Keratinocyte (primary cell): ENCODE measurements around the gene PRXL2A. TPM values are rescaled to one million over a fixed set of nuclear protein-coding genes. Genes with fewer than 3 reads are reported as not detected.

Source experiments
- DNase-seq: peaks from one replicate; pipeline ENCODE4 v3.0.0-alpha.2; 2011; ENCODE audit warnings: low read depth, missing footprints, low spot score
- FAIRE-seq: peaks from 2 replicates; lab custom pipeline; 2011; peaks lifted over from hg19 to GRCh38; lab: Jason Lieb, UNC
- H2AFZ ChIP-seq: 2 replicates; pipeline ENCODE4 v1.6.0; 2012; ENCODE audit warnings: low read length, control low read depth, inconsistent platforms; ENCODE audit not compliant: control insufficient read depth
- H3K27ac ChIP-seq: 2 replicates; pipeline ENCODE4 v1.5.1; 2011; ENCODE audit warnings: low read length; ENCODE audit not compliant: control insufficient read depth, insufficient read depth
- H3K27me3 ChIP-seq: 3 replicates; pipeline ENCODE4 v1.6.0; 2011; ENCODE audit warnings: low read length; ENCODE audit not compliant: control insufficient read depth, insufficient read depth; ENCODE audit errors: extremely low read depth
- H3K36me3 ChIP-seq, 2 experiments: 2 replicates in 1 of 2; 3 replicates in 1 of 2; pipeline ENCODE4 v1.5.1; 2011; ENCODE audit warnings: low read length in 2 of 2, mild to moderate bottlenecking in 1 of 2; ENCODE audit not compliant: control insufficient read depth in 2 of 2, insufficient read depth in 2 of 2; ENCODE audit errors: extremely low read depth in 1 of 2
- H3K4me1 ChIP-seq: 3 replicates; pipeline ENCODE4 v1.5.1; 2011; ENCODE audit warnings: low read length; ENCODE audit not compliant: control insufficient read depth, insufficient read depth; ENCODE audit errors: extremely low read depth
- H3K4me2 ChIP-seq: 3 replicates; pipeline ENCODE4 v1.6.0; 2011; ENCODE audit warnings: low read depth, low read length; ENCODE audit not compliant: control insufficient read depth, insufficient read depth; ENCODE audit errors: extremely low read depth
- H3K4me3 ChIP-seq, 3 experiments: fragments of 200-600 bp in 1 of 3; sonication (generic) in 1 of 3; 2 replicates in 2 of 3; 3 replicates in 1 of 3; pipeline ENCODE4 v1.5.1; 2011 to 2016; ENCODE audit warnings: low read length in 3 of 3, mild to moderate bottlenecking in 3 of 3, control low read depth in 2 of 3, inconsistent platforms in 1 of 3, low read depth in 1 of 3, mixed read lengths in 1 of 3, mixed run types in 1 of 3, moderate library complexity in 1 of 3; ENCODE audit not compliant: control insufficient read depth in 2 of 3, insufficient read depth in 2 of 3; ENCODE audit errors: extremely low read depth in 1 of 3
- H3K79me2 ChIP-seq: 2 replicates; pipeline ENCODE4 v1.6.0; 2012; ENCODE audit warnings: low read length; ENCODE audit not compliant: control insufficient read depth, insufficient read depth
- H3K9ac ChIP-seq: 3 replicates; pipeline ENCODE4 v1.6.0; 2011; ENCODE audit warnings: low read length; ENCODE audit not compliant: control insufficient read depth, insufficient read depth; ENCODE audit errors: extremely low read depth
- H3K9me1 ChIP-seq: 3 replicates; pipeline ENCODE4 v1.6.0; 2011; ENCODE audit warnings: low read length; ENCODE audit not compliant: control insufficient read depth, insufficient read depth; ENCODE audit errors: extremely low read depth
- H3K9me3 ChIP-seq: 2 replicates; pipeline ENCODE4 v1.5.1; 2012; ENCODE audit warnings: low read depth, low read length; ENCODE audit not compliant: control insufficient read depth
- H4K20me1 ChIP-seq: 3 replicates; pipeline ENCODE4 v1.6.0; 2011; ENCODE audit warnings: low read length; ENCODE audit not compliant: control insufficient read depth, insufficient read depth; ENCODE audit errors: extremely low read depth
- CTCF ChIP-seq, 3 experiments: IDR thresholded peaks in 1 of 3; conservative IDR thresholded peaks in 1 of 3; optimal IDR thresholded peaks in 1 of 3; 2 replicates in 2 of 3; 3 replicates in 1 of 3; pipeline versions ENCODE3 to v1.5.1; 2011; ENCODE audit warnings: low read length in 3 of 3, mild to moderate bottlenecking in 3 of 3, moderate library complexity in 2 of 3, control low read depth in 1 of 3, inconsistent platforms in 1 of 3; ENCODE audit not compliant: insufficient read depth in 2 of 3; ENCODE audit errors: extremely low read depth in 1 of 3
- EZH2 ChIP-seq: IDR thresholded peaks from one replicate; pipeline ENCODE4 v1.6.1; 2012; ENCODE audit warnings: inconsistent platforms, mild to moderate bottlenecking, low read length, moderate library complexity
- dilution Hi-C: fragments of 300-500 bp; cut with MboI; formaldehyde crosslinking; loops from one replicate; pipeline ENCODE4 v1.7.0; 2020; ENCODE audit warnings: low sequenced_read_pairs; ENCODE audit not compliant: extremely low pct_ligation_motif_present
- polyA plus RNA-seq, 5 experiments: library from polyadenylated mRNA; depleted of rRNA in 3 of 5; stranded (reverse) in 3 of 5; stranded (forward) in 1 of 5; unstranded in 1 of 5; fragments of >200 nt; gene quantifications; 1 replicate in 1 of 5; 2 replicates in 3 of 5; 3 replicates in 1 of 5; pipeline versions ENCODE4 v1.2.1 to v1.2.3, GENCODE V29; 2011 to 2012; ENCODE audit warnings: missing spikeins in 2 of 5, low read depth in 1 of 5, low replicate concordance in 1 of 5

The PRXL2A gene
- polyA plus RNA-seq, 1 donor (not counting 4 experiments of a cell fraction or from before 2014, with no cell fraction given): 71.6 TPM

GRCh38 chr10:80405626-80406025 is 2.7 kb upstream of the PRXL2A start:
- H3K36me3 ChIP-seq: no peaks in the 10 kb centered on the region
- H3K9ac ChIP-seq: no peak overlapping the region
- no peak for TF ChIP-seq EZH2
- no peak for TF ChIP-seq CTCF (optimal IDR thresholded peaks at IDR 0.05 in 1 of 3, IDR thresholded peaks at IDR 0.05 in 1 of 3, conservative IDR thresholded peaks at IDR 0.05 in 1 of 3; ENCODE audit: extremely low read depth in 1 of 3, insufficient read depth in 2 of 3, low read length in 3 of 3)
- no peaks in the 10 kb centered on the region for H3K79me2 ChIP-seq
- DNase-seq: no peak
- H2AFZ ChIP-seq: no peak overlapping the region
- H3K9me3 ChIP-seq: no peaks in the 10 kb centered on the region
- H3K4me1 ChIP-seq: peaks cover 27% of the 10 kb centered on the region
- H3K27me3 ChIP-seq: no peaks in the 10 kb centered on the region
- no peak overlapping the region for H3K4me3 ChIP-seq
- H3K9me1 ChIP-seq: no peaks in the 10 kb centered on the region
- dilution Hi-C loops: no loop called here
- no peaks in the 10 kb centered on the region for H4K20me1 ChIP-seq
- no peak overlapping the region for H3K4me2 ChIP-seq
- H3K27ac ChIP-seq: no peak overlapping the region
- FAIRE-seq: no peak

- H3K4me2 ChIP-seq: no peak overlapping the region
- H3K27ac ChIP-seq: no peak overlapping the region
- H3K27me3 ChIP-seq: no peaks in the 10 kb centered on the region
- H4K20me1 ChIP-seq: no peaks in the 10 kb centered on the region
- no peak overlapping the region for H2AFZ ChIP-seq
- no peak for DNase-seq
- H3K79me2 ChIP-seq: no peaks in the 10 kb centered on the region
- no peaks in the 10 kb centered on the region for H3K9me3 ChIP-seq
- no peaks in the 10 kb centered on the region for H3K9me1 ChIP-seq
- FAIRE-seq: no peak
- peaks cover 32% of the 10 kb centered on the region for H3K4me1 ChIP-seq
- no peak overlapping the region for H3K4me3 ChIP-seq
- peaks cover 0 to 3% of the 10 kb centered on the region in 2 experiments for H3K36me3 ChIP-seq
- dilution Hi-C loops: no loop called here
- TF ChIP-seq CTCF (optimal IDR thresholded peaks at IDR 0.05 in 1 of 3, IDR thresholded peaks at IDR 0.05 in 1 of 3, conservative IDR thresholded peaks at IDR 0.05 in 1 of 3; ENCODE audit: extremely low read depth in 1 of 3, insufficient read depth in 2 of 3, low read length in 3 of 3) (no peak), EZH2 (no peak)
- no peak overlapping the region for H3K9ac ChIP-seq
These were observed 2.1 kb upstream of the PRXL2A start for GRCh38 chr10:80406204-80406603.
